Activated effector memory CD4-positive, alpha-beta T cell treated with anti-CD3 and anti-CD28 coated beads, Interleukin-2, amount 50 U/mL, for 16 hours (primary cell): ENCODE measurements around the gene MEIOC.

Experiments
- DNase-seq: peaks from one replicate; pipeline ENCODE4 v3.0.0-alpha.2; 2020

MEIOC gene

DNA sequence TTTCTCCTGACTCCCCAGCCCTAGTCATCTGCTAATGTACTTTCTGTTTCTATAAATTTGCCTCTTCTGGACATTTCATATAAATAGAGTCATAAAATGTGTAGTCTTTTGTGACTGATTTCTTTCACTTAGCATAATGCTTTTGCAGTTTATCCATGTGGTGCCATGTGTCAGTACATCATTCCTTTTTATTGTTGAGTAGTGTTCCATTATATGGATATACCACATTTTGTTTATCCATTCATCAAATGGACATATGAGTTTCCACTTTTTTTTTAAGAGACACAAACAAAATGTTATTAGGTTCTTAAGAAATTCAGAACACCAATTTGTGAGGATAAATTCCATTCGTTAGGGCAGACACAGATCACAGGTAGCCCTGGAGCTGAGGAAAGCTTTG lies 63.2 kb downstream of the MEIOC start:
- no peak for DNase-seq

DNA sequence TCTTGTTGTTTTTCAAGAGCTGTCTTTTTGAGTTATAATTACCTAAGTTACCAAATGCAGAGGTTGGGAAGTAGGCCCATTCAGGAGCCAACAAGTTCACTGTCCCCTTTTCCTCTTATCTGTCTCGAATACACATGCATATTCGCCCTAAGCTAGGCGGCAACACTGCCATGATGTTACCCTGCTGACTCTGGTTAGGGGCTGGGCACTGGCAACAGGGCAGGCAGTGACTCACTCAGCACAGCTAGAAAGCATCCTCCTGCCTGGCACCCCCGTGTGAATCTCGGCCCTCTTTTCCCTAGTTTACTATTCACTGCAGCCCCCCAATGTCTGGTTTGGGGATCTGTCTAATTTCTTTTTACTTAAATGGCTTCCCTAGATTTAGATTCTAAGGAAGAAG lies 66.0 kb downstream of the MEIOC start:
- no peak for DNase-seq
